GM12873 (cell line): ENCODE results near the gene TBC1D22A.

ENCODE experiments used
- TF ChIP-seq, protein P1 (sequence below): IDR thresholded peaks from 2 replicates; pipeline ENCODE4 v1.5.1; 2012; ENCODE audit warnings: low read depth, mild to moderate bottlenecking, moderate library complexity, low read length, control low read depth; ENCODE audit not compliant: insufficient read depth; ENCODE audit errors: missing control alignments

TBC1D22A gene

DNA sequence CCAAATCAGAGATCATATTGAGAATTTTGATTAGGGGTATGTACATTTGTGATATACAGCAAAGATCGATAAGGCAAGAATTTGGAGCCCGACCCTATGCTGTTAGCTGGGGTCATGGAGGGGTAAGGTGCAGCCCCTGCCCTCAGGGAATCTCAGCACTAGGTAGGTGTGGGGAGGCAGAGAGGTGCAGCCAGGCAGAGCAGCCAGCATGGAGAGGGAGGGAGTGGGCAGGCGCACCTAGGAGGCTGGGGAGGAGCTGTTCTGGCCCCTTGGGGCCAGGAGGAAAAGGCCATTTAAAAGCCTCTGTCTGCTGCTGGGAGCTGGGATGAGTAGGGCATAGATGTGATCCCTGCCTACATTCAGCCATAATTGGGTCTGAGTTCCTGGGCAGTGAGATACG lies 293.0 kb downstream of the TBC1D22A start:
- TF ChIP-seq, protein P1, sequence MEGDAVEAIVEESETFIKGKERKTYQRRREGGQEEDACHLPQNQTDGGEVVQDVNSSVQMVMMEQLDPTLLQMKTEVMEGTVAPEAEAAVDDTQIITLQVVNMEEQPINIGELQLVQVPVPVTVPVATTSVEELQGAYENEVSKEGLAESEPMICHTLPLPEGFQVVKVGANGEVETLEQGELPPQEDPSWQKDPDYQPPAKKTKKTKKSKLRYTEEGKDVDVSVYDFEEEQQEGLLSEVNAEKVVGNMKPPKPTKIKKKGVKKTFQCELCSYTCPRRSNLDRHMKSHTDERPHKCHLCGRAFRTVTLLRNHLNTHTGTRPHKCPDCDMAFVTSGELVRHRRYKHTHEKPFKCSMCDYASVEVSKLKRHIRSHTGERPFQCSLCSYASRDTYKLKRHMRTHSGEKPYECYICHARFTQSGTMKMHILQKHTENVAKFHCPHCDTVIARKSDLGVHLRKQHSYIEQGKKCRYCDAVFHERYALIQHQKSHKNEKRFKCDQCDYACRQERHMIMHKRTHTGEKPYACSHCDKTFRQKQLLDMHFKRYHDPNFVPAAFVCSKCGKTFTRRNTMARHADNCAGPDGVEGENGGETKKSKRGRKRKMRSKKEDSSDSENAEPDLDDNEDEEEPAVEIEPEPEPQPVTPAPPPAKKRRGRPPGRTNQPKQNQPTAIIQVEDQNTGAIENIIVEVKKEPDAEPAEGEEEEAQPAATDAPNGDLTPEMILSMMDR = no peak

DNA sequence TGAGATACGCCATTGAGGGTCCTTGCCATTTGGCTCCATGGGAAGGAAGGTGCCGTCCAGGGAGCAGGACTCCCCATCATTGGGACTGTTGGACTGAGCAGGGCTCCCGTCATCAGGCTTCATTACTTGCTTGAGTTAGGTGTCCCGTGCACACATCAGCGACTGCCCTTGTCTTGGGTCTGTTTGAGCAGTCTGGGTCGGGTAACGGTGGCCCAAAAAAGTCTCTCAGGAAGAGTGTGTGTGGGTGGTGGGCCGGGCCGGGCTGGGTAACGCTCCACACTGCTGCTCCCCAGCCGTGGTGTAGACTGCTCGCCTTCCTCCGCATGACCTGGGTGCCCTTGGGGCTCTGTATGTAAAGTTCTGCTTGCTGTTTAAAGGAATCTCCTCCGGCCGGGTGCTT lies 293.5 kb downstream of the TBC1D22A start:
- TF ChIP-seq, protein P1 = no peak

DNA sequence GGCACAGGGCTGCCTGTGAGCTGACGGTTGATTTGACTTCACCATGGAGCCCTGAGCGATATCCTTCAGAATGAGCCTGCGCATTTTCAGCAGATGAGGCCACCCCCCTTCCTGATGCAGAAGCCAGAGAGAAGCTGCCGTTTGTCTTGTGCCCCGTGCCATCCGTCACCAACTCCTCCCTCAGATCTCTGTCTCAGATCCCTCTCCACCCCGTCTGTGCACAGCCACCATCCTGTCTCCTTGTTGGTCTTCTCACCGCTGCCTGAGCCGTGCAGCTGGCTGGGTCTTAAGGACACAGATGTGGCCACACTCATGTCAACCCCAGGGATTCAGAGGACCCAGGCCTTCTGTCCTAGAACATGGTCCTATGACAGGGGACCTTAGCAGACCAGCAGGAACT lies 293.9 kb downstream of the TBC1D22A start:
- TF ChIP-seq, protein P1 = no peak

GRCh38 chr22:47056776-47057470 lies 294.5 kb downstream of the TBC1D22A start:
- TF ChIP-seq, protein P1 = no peak

GRCh38 chr22:47057916-47058585 lies 295.6 kb downstream of the TBC1D22A start:
- TF ChIP-seq, protein P1 = no peak

- TF ChIP-seq, protein P1 = no peak
Measured at GRCh38 chr22:47059076-47059475, 296.6 kb downstream of the TBC1D22A start.

GRCh38 chr22:47059701-47060161 lies 297.3 kb downstream of the TBC1D22A start:
- TF ChIP-seq, protein P1 = no peak
